ENCODE results near the gene SURF6.

DNA sequence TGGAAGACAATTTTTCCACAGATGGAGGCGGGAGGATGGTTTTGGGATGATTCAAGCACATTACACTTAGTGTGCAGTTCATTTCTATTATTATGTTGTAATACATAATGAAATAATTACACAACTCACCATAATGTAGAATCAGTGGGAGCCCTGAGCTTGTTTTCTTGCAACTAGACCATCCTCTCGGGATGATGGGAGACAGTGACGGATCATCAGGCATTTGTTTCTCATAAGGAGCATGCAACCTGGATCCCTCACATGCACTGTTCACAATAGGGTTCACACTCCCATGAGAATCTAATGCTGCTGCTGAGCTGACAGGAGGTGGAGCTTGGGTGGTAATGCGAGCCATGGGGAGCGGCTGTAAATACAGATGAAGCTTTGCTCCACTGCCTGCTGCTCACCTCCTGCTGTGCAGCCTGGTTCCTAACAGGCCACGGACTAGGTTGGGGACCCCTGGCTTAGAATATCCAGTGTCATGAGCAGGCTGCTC, 41.8 kb upstream of the SURF6 start:
- no peak for TF ChIP-seq CTCF (IDR thresholded peaks at IDR 0.05)
- no peak for TF ChIP-seq EP300 (IDR thresholded peaks at IDR 0.05)
- no peak for TF ChIP-seq POLR2A (IDR thresholded peaks at IDR 0.05)
- no peak for TF ChIP-seq POLR2AphosphoS5 (IDR thresholded peaks at IDR 0.05)

Measured in sigmoid colon (tissue), 4 donors.